Cardiac muscle cell (in vitro differentiated cells and primary cell): Measurements from ENCODE around the gene OR5K4. TPM values are rescaled to one million over a fixed set of nuclear protein-coding genes. Genes with fewer than 3 reads are reported as not detected.

Experiments used
- DNase-seq, 2 donors: peaks; one replicate each; pipeline versions ENCODE4 v3.0.0 to v3.0.0-alpha.2; 2010 to 2017; ENCODE audit warnings: low read depth in 1 of 2, low spot score in 1 of 2
- H3K27ac ChIP-seq: fragments of 200-600 bp; sonication (generic); 2 replicates; pipeline ENCODE4 v1.5.1; 2016
- H3K27me3 ChIP-seq: fragments of 200-600 bp; sonication (generic); 2 replicates; pipeline ENCODE4 v1.6.0; 2016; ENCODE audit warnings: control low read depth
- H3K36me3 ChIP-seq: fragments of 200-600 bp; sonication (generic); 2 replicates; pipeline ENCODE4 v1.5.1; 2016; ENCODE audit warnings: control low read depth
- H3K4me1 ChIP-seq: fragments of 200-600 bp; sonication (generic); 2 replicates; pipeline ENCODE4 v1.8.1; 2017; ENCODE audit warnings: low read depth, mild to moderate bottlenecking, mixed run types
- H3K4me3 ChIP-seq: fragments of 200-600 bp; sonication (generic); 2 replicates; pipeline ENCODE4 v1.5.1; 2016; ENCODE audit warnings: mild to moderate bottlenecking
- H3K9me3 ChIP-seq: fragments of 200-600 bp; sonication (generic); 2 replicates; pipeline ENCODE4 v1.5.1; 2017; ENCODE audit warnings: low read depth, mild to moderate bottlenecking, control low read depth
- polyA plus RNA-seq: library from polyadenylated mRNA; unstranded; fragments of >200 nt; fragmentation: Nextera tagmentation; extraction: Ambion mirVana; gene quantifications from 2 replicates; pipeline ENCODE4 v1.2.1, GENCODE V29; 2016
- total RNA-seq: library from RNA; depleted of rRNA; stranded (reverse); fragments of >200 nt; gene quantifications from 2 replicates; pipeline ENCODE4 v1.2.3, GENCODE V29; 2016
- TF ChIP-seq, protein P1 (sequence below): IDR thresholded peaks from 2 replicates; pipeline ENCODE4 v1.5.1; 2012; ENCODE audit warnings: low read depth, mild to moderate bottlenecking, low read length

The OR5K4 gene
- total and polyA plus RNA-seq, 2 experiments from 2014 or later, result not detected

GRCh38 chr3:98359250-98359649, 5.6 kb downstream of the OR5K4 start:
- Histone ChIP-seq H3K36me3 (no peaks in the 10 kb centered on the region), H3K27me3 (no peaks in the 10 kb centered on the region), H3K9me3 (no peaks in the 10 kb centered on the region), H3K4me3 (no peak overlapping the region), H3K27ac (no peak overlapping the region), H3K4me1 (no peaks in the 10 kb centered on the region)
- TF ChIP-seq, protein P1, sequence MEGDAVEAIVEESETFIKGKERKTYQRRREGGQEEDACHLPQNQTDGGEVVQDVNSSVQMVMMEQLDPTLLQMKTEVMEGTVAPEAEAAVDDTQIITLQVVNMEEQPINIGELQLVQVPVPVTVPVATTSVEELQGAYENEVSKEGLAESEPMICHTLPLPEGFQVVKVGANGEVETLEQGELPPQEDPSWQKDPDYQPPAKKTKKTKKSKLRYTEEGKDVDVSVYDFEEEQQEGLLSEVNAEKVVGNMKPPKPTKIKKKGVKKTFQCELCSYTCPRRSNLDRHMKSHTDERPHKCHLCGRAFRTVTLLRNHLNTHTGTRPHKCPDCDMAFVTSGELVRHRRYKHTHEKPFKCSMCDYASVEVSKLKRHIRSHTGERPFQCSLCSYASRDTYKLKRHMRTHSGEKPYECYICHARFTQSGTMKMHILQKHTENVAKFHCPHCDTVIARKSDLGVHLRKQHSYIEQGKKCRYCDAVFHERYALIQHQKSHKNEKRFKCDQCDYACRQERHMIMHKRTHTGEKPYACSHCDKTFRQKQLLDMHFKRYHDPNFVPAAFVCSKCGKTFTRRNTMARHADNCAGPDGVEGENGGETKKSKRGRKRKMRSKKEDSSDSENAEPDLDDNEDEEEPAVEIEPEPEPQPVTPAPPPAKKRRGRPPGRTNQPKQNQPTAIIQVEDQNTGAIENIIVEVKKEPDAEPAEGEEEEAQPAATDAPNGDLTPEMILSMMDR, result no peak
- DNase-seq, result no peak

GRCh38 chr3:98359993-98360675, 6.5 kb downstream of the OR5K4 start:
- Histone ChIP-seq H3K27me3 (no peaks in the 10 kb centered on the region), H3K36me3 (no peaks in the 10 kb centered on the region), H3K27ac (no peak overlapping the region), H3K4me1 (no peaks in the 10 kb centered on the region), H3K9me3 (no peaks in the 10 kb centered on the region), H3K4me3 (no peak overlapping the region)
- TF ChIP-seq, protein P1, result no peak
- DNase-seq, result no peak

GRCh38 chr3:98360681-98361080, 7.0 kb downstream of the OR5K4 start:
- Histone ChIP-seq H3K4me3 (no peak overlapping the region), H3K27me3 (no peaks in the 10 kb centered on the region), H3K4me1 (no peaks in the 10 kb centered on the region), H3K36me3 (no peaks in the 10 kb centered on the region), H3K27ac (no peak overlapping the region), H3K9me3 (no peaks in the 10 kb centered on the region)
- DNase-seq, result no peak
- TF ChIP-seq, protein P1, result no peak

DNA sequence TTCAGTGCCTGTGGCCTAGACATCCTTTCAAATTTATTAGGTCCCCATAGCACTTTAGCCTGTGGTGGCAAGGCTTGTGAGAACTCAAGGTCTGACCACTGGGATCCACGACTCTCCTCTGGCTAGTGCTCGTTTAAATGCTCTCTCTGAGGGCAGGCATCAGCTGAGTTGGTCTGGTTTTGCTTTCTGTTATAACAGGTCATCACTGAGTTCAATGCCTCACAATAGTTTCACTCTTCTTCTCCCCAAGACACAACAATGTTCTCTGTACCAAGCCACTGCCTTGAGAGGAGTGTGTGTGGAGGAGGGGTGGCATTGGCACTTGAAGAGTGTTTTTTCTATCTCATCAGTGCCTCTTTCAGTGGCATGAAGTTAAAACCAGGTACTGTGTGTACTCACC, 7.6 kb downstream of the OR5K4 start:
- H3K27ac ChIP-seq, result no peak overlapping the region
- no peaks in the 10 kb centered on the region for H3K9me3 ChIP-seq
- no peaks in the 10 kb centered on the region for H3K36me3 ChIP-seq
- TF ChIP-seq, protein P1, result no peak
- no peak overlapping the region for H3K4me3 ChIP-seq
- H3K4me1 ChIP-seq, result no peaks in the 10 kb centered on the region
- no peak for DNase-seq
- H3K27me3 ChIP-seq, result no peaks in the 10 kb centered on the region

- no peaks in the 10 kb centered on the region for H3K36me3 ChIP-seq
- H3K9me3 ChIP-seq, result no peaks in the 10 kb centered on the region
- no peak overlapping the region for H3K27ac ChIP-seq
- no peaks in the 10 kb centered on the region for H3K4me1 ChIP-seq
- H3K27me3 ChIP-seq, result no peaks in the 10 kb centered on the region
- no peak overlapping the region for H3K4me3 ChIP-seq
- no peak for DNase-seq
- TF ChIP-seq, protein P1, result no peak
Observed at GRCh38 chr3:98367464-98368246, 14.0 kb downstream of the OR5K4 start.
